NCI-H226 (cell line): Measurements from ENCODE around the gene TMEM181.
"Not testable (repeated sequence)": the region's sequence is repeated elsewhere in the genome, so short reads cannot be mapped to it uniquely, and the experiment has no call there.

Source experiments
- DNase-seq: peaks from one replicate; pipeline ENCODE4 v3.0.0-alpha.2; 2015

Gene TMEM181

DNA sequence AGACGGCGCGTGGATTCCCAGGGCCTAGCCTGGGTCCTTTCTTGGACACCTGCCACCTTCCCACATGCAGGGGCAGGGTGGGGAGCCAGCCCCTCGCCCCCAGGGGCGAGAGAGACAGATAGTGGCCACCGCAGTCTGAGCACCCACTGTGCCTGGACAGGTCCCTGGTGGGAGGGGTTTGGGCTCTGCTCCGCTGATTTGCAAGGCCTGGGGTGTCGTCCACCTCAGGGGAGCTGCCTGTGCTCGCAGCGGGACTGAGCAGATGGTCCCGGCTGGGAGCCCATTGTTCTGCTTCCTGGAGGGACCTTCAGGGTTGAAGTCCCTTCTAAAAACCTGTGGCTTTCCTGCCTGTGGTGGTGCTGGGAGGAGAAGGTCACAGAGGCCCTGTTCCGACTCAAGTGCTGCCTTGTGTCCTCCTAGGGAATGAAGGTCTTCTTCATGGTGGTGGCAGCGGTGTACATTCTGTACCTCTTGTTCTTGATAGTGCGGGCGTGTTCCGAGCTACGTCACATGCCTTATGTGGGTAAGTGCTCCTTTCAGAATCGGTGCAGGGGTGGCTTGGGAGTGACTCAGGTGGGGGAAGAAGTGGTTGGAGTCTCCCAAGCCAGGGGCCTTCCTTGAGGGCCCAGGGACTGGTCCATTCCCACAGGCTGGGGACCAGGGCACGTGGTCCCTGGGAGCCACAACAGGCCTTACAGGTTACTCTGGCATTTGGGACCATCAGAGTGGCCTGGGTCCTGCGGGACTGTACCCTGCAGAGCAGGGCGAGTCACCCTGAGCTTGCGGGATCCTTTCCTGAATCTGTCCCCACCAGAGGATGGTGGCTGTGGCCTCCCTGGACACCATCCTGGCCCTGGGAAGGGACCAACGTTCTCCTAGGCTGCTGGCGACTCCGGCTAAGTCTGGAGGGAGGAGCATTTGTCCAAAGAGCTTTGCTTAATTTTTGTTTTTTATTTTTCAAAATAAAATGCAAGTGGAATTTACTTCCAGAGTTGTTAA is 65.1 kb downstream of the TMEM181 start:
- DNase-seq, result no peak

DNA sequence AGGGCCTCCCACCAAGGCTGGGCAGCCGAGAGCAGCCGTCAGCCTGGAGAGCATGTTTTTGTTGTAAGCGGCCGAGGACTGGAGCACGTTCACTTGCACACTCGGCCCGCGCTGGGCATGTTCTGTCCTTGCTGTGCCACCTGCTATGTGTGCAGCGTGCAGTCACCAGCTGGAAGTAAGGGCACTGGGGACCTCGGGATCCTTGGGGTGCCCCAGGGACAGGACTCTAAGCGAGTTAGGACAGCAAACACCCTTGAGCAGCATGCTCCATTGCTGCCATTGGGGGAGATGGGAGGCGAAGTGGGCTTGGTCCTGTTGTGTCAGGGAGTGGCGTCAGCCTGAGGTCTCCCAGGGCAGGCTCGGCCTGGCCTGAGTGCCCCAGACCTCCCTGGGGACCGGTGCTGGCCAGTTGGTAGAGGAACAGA is 66.0 kb downstream of the TMEM181 start:
- no peak for DNase-seq

DNA sequence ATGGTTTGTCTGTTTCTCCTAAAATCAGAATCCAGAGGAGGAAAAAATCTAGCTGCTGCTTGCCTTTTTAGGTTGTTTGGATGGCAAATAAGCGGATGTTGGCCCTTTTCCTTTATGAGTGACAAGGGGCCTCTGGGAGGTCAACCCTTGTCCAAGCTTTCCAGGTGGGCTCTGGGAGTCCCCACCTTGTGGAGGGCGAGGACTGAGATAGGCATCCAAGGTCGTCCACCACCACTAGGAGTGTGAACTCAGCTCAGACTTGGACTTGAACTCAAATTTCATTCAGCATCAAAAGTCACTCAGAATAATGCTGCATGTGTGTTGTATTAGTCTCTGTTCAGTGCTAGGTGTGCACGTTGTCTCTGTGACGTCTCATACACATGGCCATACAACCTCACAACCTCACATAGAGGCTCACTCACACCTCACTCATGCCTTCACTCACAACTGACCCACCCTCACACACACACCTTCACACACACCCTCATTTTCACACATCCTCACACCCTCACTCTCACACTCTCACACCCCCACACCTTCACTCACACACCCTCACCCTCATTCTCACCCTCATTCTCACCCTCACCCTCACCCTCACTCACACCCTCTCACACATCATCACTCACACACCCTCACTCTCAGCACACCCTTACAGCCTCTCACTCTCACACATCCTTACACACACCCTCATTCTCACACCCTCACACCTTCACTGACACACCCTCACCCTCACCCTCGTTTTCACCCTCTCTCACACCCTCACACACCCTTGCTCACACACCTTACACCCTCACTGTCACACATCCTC is 66.7 kb downstream of the TMEM181 start:
- no peak for DNase-seq

DNA sequence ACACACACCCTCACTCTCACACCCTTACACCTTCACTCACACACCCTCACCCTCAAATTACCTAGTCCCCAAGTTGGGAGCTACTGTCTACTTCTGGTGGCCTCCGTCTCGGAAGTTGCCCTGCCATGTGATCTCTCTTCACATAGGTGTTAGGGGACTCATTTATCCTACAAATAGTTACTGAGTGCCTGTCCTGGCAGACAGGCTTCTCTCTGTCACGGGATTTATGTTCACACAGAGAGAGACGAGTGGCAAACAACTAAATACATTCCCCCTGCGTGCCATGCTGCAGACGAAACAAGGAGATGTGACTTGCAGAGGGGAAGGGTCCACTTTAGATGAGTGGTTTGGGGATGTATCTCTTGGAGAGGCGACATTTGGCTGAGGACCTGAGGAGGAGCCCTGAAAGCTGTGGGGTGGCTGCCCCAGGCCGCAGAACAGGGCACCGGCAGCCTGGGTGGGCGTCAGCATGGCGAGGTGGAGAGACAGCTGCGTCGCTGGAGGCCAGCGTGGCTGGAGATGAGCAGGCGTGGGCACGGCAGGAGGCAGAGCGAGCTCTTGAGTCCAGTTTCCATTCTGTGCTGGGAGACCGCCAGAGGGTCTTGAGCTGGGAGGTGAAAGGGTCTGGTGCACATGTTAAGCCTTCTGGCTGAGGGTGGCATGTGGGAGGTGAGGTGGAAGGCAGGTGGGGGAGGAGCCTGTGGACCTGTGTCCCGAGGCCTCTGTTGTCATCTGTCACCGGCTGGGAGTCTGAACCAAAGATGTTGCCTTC is 67.5 kb downstream of the TMEM181 start:
- no peak for DNase-seq

DNA sequence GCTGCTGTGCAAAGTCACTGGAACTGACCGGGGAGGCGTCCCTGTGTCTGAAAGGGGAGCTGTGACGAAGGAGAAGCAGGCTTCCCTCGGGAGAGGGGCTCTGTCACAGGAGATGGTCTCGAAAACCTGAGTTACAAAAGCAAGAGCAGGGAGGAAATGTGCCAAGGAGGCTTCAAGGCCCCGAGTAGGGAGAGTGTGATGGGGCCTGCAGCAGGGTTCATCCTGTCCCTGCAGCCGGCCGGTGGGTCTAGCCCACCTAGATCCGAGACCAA is 68.0 kb downstream of the TMEM181 start:
- DNase-seq, result no peak

GRCh38 chr6:158628542-158628941 is 68.7 kb downstream of the TMEM181 start:
- DNase-seq, result no peak

DNA sequence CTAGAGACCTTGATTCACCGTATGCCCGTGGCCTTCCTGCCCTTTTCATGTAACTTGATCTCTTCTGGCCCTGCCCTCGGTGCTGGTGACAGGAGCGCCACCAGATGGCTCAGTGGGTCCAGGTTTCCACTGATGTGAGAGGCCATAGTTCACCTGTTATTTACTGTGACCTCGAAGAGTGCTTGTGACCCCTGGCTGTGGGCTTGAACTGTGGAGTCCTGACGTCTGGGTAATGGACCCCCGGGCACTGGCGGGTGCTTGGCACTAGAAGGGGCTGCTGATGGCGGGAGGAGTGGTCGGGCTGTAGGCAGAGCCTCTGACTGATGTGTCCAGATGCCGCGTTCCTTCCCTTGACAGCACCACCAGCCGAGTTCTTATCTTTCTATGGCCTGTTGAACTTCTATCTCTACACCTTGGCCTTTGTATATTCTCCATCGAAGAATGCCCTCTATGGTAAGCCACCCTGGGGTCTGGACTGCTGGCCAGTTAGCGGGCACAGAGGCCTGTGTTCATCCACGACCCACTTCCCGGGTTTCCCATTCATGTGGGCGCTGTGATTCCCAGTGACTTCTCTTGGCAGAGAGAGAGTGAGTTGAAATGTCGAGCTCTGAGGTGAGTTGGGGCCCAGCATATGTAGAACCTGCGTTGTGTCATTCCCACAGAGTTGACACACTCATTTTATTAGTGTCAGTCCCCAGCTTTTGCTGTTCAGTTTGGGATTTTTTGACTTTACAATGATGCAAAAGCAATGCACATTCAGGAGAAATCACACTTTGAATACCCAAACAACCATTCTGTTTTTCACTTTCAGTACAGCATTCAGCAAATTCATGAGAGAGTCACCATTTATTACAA is 69.7 kb downstream of the TMEM181 start:
- no peak for DNase-seq

- no peak for DNase-seq
Measured at GRCh38 chr6:158630938-158631616, 71.2 kb downstream of the TMEM181 start.

- DNase-seq, result peak; percentile 94
Measured at GRCh38 chr6:158631678-158632537, 72.0 kb downstream of the TMEM181 start.

GRCh38 chr6:158632538-158633119 is 72.7 kb downstream of the TMEM181 start:
- DNase-seq, result not testable (repeated sequence)

GRCh38 chr6:158633127-158633526 is 73.2 kb downstream of the TMEM181 start:
- DNase-seq, result no peak

DNA sequence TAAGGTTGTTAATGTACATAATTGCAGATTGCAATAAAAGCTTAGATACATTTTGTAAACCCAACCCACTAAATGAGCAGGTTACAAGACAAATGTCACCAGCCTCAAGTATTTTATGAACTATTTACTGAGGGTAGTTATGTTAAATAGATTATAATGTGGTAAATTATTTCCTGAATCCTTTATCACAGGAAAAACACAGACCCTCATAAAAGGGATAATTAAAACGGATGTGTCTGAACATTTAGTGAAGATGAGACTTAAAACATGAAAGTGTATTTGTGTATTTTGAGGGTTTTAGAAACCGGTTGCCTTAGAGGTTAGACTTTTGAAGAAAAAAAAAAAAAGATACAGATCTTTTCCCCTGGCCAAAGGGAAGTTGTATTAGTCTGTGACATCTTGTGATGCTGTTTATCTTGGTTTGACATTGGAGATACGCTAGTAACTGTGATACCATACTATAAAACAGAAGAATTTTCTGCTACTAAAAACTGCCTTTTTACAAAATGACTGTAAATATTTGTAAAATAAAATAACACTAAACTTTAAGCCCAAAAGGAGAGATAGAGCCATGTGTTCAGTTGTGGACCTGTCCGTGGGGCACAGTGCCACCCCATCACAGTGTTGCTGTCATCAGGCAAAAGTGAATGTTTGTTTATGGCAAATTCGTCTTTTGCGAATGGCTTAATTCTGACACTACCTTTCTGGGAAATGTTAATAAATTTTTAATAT is 75.0 kb downstream of the TMEM181 start:
- DNase-seq, result no peak

DNA sequence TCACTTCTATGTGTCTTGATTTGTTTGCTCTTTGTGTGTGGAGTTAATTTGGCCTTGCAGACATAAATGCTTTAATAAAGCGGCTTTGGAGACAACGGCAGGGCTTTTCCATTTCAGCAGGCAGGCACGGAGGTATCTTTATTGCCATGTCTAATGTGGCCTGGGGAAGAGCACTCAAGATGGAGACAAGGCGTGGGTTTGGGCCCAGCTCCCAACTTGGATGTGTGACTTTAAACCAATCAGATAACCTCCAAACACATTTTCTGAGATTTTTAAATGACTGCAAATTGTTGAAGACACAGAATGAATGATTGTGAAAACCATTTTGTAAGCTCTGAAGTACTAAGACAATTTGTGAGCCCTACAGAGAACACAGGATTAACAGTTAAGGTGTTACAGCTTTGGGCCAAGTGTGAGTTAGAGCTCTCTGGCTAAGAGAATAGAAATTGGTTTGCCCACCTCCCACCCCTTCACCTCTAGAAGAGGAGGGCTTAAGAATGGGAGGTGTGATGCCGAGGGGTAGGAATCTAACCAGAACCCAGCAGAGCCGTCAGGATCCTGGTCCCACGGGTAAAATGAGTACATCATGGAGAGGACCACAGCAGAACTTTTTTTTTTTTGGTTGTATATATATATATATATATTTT is 75.7 kb downstream of the TMEM181 start:
- DNase-seq, result no peak

DNA sequence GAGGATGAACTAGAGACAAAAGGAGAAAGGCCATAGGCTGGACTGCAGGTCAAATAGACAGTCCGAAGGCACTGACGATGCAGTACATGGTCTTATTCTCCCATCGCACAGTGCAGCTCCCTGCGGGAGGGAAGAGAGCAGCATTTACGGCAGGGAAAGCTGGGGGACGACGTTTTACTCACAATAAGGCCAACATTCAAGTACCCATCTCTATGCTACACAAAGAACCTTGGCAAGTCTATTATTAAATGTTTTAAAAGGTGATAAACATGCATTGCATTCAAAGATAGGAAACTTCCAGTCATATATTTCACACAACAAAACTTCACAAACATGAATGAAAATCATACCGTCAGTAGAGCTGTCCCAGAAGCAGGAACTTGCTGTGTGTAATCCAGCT is 76.9 kb downstream of the TMEM181 start:
- DNase-seq, result no peak

DNA sequence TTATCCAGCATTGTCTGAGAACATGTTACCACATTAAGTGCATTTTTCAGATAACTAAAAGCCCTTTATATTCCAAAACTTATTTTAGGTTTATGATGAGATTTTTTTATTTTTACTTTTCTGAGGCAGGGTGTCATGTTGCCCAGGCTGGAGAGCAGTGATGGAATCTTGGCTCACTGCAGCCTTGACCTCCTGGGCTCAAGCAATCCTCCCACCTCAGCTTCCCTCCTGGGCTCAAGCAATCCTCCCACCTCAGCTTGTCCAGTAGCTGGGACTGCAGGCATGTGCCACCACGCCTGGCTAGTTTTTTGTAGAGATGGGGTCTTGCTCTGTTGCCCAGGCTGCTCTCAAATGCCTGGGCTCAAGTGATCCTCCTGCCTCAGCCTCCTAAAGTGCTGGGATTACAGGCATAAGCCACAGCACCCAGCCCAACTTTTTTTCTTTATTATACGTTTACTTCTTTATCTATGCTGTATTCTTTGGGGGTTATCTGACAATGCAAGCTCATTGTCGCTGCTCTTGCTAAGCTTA is 78.5 kb downstream of the TMEM181 start:
- peak; percentile 49 for DNase-seq

- DNase-seq, result no peak
Measured at GRCh38 chr6:158639056-158639455, 79.2 kb downstream of the TMEM181 start.

DNA sequence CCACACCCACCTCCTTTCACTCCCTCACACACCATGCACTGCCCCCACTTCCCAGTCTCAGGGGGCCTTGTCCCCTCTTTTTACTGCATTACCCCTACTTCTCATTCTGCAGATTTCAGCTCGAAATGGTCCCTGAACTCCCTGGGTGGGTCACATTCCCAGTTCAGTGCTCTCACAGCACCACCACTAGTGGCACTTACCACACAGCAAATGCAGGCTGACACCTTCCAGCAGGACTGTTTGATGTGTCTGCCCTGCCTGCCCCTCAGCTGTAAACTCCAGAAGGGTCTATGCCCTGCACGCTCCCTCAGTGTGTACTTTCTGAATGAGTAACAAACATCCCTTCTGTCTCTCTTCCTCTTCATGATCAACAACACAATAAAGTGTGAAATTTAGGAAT is 80.6 kb downstream of the TMEM181 start:
- no peak for DNase-seq

- peak; percentile 94 for DNase-seq
Measured at GRCh38 chr6:158642097-158642601, 82.3 kb downstream of the TMEM181 start.
